Measurements from ENCODE around the gene OR2F2.

Gene OR2F2

DNA sequence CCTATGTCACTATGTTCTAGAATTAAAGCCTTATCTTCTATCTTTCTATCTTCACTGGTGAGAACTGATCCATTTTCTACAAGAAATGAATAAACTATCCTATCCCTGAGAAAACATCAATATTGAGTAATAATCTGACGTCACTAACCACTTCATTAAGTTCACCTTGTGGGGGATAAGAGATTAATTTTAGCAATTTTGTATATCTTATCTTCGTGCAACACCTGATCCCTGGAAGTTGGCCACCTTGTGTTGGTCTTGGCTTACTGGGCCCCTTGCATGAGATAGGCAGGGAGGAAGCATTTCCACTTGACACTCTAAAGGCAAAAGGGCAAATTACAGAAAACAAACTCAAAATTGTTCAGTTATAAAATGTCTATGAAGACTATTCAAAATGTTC lies 45.0 kb downstream of the OR2F2 start:
- no peak for DNase-seq

GRCh38 chr7:143980746-143981510 lies 45.9 kb downstream of the OR2F2 start:
- DNase-seq: no peak

GRCh38 chr7:143983960-143984359 lies 48.9 kb downstream of the OR2F2 start:
- DNase-seq: no peak
